Liver (tissue), 3 donors: ENCODE results near the gene KRTAP2-3.
"Not testable (repeated sequence)": the region's sequence is repeated elsewhere in the genome, so short reads cannot be mapped to it uniquely, and the experiment has no call there.

Source experiments
- EGR1 ChIP-seq, 2 donors: IDR thresholded peaks; 2 replicates each; pipeline ENCODE4 v1.6.1; 2016 to 2018; ENCODE audit warnings: antibody characterized with exemption in 2 of 2, low read depth in 2 of 2
- GABPA ChIP-seq, 2 donors: IDR thresholded peaks in 1 of 2; conservative IDR thresholded peaks in 1 of 2; 2 replicates each; pipeline ENCODE4 v1.6.1; 2016; ENCODE audit warnings: antibody characterized with exemption in 2 of 2, mild to moderate bottlenecking in 1 of 2, moderate library complexity in 1 of 2
- HNF4G ChIP-seq: IDR thresholded peaks from 2 replicates; pipeline ENCODE4 v1.6.1; 2016; ENCODE audit warnings: antibody characterized with exemption
- JUND ChIP-seq, 2 donors: IDR thresholded peaks; 2 replicates each; pipeline ENCODE4 v1.6.1; 2016; ENCODE audit warnings: antibody characterized with exemption in 2 of 2
- NR2F2 ChIP-seq: IDR thresholded peaks from 2 replicates; pipeline ENCODE4 v1.6.1; 2016; ENCODE audit warnings: antibody characterized with exemption
- RAD21 ChIP-seq, 2 donors: IDR thresholded peaks; 2 replicates each; pipeline ENCODE4 v1.6.1; 2016; ENCODE audit warnings: antibody characterized with exemption in 2 of 2, mild to moderate bottlenecking in 2 of 2
- SP1 ChIP-seq: IDR thresholded peaks from 2 replicates; pipeline ENCODE4 v1.6.1; 2018; ENCODE audit warnings: antibody characterized with exemption, mild to moderate bottlenecking
- TAF1 ChIP-seq: conservative IDR thresholded peaks from 2 replicates; pipeline ENCODE4 v1.6.1; 2016; ENCODE audit warnings: antibody characterized with exemption, mild to moderate bottlenecking
- YY1 ChIP-seq: IDR thresholded peaks from 2 replicates; pipeline ENCODE4 v1.6.1; 2016; ENCODE audit warnings: antibody characterized with exemption, mild to moderate bottlenecking
- TF ChIP-seq, protein P1 (sequence below): fragments of 150-350 bp; IDR thresholded peaks from 2 replicates; pipeline ENCODE4 v1.5.1; 2017; ENCODE audit warnings: improper control_type of control experiment, low read depth, low read length; ENCODE audit not compliant: missing input control
- TF ChIP-seq, protein P2 (sequence below): IDR thresholded peaks from 2 replicates; pipeline ENCODE4 v1.6.1; 2016; ENCODE audit warnings: antibody characterized with exemption, mild to moderate bottlenecking
- TF ChIP-seq, protein P3 (sequence below): IDR thresholded peaks from 2 replicates; pipeline ENCODE4 v1.6.1; 2016; ENCODE audit warnings: antibody characterized with exemption
- TF ChIP-seq, protein P4 (sequence below): IDR thresholded peaks from 2 replicates; pipeline ENCODE4 v1.6.1; 2016; ENCODE audit warnings: antibody characterized with exemption
- TF ChIP-seq, protein P5 (sequence below): IDR thresholded peaks from 2 replicates; pipeline ENCODE4 v1.6.1; 2016; ENCODE audit warnings: antibody characterized with exemption
- donor health status: healthy.
- donor health status: healthy.

DNA sequence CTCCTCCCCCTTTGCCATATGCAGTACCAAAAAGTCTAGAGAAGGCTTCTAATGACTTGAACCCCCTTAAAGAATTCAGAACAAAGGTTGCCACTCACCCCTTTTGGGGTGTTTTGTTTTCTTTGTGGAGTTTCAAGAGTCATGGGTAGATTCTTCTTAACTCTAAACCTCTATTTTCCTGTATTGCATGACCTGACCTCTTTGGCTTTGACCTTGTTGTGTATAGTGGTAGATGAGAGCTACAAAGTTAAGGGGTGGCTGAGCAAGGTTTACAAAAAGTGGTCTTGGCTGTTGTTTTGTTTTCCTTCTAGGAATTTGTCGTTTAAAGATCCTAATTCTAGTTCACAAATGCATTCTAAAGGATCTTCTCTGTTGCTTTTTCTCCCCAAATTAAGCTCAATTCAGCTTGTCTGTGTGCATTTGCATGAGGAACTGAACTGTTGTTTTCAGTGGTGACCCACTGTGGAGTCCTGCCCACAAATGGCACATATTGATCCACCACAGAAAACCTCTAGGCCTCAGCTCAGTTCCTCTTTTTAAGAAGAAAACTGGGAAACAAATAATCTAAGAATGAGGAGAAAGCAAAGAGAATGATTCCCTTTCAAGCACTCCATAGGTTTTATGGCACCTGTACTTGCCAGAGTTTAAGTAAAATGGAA lies 48.9 kb upstream of the KRTAP2-3 start:
- TF ChIP-seq, protein P1, sequence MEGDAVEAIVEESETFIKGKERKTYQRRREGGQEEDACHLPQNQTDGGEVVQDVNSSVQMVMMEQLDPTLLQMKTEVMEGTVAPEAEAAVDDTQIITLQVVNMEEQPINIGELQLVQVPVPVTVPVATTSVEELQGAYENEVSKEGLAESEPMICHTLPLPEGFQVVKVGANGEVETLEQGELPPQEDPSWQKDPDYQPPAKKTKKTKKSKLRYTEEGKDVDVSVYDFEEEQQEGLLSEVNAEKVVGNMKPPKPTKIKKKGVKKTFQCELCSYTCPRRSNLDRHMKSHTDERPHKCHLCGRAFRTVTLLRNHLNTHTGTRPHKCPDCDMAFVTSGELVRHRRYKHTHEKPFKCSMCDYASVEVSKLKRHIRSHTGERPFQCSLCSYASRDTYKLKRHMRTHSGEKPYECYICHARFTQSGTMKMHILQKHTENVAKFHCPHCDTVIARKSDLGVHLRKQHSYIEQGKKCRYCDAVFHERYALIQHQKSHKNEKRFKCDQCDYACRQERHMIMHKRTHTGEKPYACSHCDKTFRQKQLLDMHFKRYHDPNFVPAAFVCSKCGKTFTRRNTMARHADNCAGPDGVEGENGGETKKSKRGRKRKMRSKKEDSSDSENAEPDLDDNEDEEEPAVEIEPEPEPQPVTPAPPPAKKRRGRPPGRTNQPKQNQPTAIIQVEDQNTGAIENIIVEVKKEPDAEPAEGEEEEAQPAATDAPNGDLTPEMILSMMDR: not testable (repeated sequence)
- TF ChIP-seq, protein P2, sequence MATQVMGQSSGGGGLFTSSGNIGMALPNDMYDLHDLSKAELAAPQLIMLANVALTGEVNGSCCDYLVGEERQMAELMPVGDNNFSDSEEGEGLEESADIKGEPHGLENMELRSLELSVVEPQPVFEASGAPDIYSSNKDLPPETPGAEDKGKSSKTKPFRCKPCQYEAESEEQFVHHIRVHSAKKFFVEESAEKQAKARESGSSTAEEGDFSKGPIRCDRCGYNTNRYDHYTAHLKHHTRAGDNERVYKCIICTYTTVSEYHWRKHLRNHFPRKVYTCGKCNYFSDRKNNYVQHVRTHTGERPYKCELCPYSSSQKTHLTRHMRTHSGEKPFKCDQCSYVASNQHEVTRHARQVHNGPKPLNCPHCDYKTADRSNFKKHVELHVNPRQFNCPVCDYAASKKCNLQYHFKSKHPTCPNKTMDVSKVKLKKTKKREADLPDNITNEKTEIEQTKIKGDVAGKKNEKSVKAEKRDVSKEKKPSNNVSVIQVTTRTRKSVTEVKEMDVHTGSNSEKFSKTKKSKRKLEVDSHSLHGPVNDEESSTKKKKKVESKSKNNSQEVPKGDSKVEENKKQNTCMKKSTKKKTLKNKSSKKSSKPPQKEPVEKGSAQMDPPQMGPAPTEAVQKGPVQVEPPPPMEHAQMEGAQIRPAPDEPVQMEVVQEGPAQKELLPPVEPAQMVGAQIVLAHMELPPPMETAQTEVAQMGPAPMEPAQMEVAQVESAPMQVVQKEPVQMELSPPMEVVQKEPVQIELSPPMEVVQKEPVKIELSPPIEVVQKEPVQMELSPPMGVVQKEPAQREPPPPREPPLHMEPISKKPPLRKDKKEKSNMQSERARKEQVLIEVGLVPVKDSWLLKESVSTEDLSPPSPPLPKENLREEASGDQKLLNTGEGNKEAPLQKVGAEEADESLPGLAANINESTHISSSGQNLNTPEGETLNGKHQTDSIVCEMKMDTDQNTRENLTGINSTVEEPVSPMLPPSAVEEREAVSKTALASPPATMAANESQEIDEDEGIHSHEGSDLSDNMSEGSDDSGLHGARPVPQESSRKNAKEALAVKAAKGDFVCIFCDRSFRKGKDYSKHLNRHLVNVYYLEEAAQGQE: not testable (repeated sequence)
- TF ChIP-seq TAF1; RAD21 (IDR thresholded peaks at IDR 0.05); YY1; GABPA (IDR thresholded peaks at IDR 0.05 in 1 of 2, conservative IDR thresholded peaks at IDR 0.05 in 1 of 2); EGR1 (IDR thresholded peaks at IDR 0.05; ENCODE audit: low read depth in 2 of 2); SP1; NR2F2; JUND (IDR thresholded peaks at IDR 0.05); HNF4G: not testable (repeated sequence)
- TF ChIP-seq, protein P3, sequence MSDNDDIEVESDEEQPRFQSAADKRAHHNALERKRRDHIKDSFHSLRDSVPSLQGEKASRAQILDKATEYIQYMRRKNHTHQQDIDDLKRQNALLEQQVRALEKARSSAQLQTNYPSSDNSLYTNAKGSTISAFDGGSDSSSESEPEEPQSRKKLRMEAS: not testable (repeated sequence)
- TF ChIP-seq, protein P4, sequence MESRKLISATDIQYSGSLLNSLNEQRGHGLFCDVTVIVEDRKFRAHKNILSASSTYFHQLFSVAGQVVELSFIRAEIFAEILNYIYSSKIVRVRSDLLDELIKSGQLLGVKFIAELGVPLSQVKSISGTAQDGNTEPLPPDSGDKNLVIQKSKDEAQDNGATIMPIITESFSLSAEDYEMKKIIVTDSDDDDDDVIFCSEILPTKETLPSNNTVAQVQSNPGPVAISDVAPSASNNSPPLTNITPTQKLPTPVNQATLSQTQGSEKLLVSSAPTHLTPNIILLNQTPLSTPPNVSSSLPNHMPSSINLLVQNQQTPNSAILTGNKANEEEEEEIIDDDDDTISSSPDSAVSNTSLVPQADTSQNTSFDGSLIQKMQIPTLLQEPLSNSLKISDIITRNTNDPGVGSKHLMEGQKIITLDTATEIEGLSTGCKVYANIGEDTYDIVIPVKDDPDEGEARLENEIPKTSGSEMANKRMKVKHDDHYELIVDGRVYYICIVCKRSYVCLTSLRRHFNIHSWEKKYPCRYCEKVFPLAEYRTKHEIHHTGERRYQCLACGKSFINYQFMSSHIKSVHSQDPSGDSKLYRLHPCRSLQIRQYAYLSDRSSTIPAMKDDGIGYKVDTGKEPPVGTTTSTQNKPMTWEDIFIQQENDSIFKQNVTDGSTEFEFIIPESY: not testable (repeated sequence)
- TF ChIP-seq, protein P5, sequence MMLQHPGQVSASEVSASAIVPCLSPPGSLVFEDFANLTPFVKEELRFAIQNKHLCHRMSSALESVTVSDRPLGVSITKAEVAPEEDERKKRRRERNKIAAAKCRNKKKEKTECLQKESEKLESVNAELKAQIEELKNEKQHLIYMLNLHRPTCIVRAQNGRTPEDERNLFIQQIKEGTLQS: not testable (repeated sequence)
